H9 (cell line): ENCODE data around the gene CLCNKA. TPM values are rescaled to one million over a fixed set of nuclear protein-coding genes. Genes with fewer than 3 reads are reported as not detected.

Experiments used
- DNase-seq: peaks from one replicate; pipeline ENCODE4 v3.0.0-alpha.2; 2017
- H2AFZ ChIP-seq: one replicate; pipeline ENCODE4 v1.6.1; 2013; ENCODE audit warnings: mild to moderate bottlenecking, low read length, control low read depth, moderate library complexity
- H2AK5ac ChIP-seq: 2 replicates; pipeline ENCODE4 v1.6.1; 2013; ENCODE audit warnings: low read length, control low read depth, mixed read lengths; ENCODE audit not compliant: insufficient read length
- H2BK120ac ChIP-seq: one replicate; pipeline ENCODE4 v1.6.1; 2013; ENCODE audit warnings: low read depth, mild to moderate bottlenecking, low read length, control low read depth, inconsistent platforms; ENCODE audit not compliant: poor library complexity, severe bottlenecking
- H2BK12ac ChIP-seq: 2 replicates; pipeline ENCODE4 v1.6.1; 2013; ENCODE audit warnings: low read length, control low read depth, mixed read lengths, low read depth; ENCODE audit not compliant: insufficient read length
- H2BK15ac ChIP-seq: 2 replicates; pipeline ENCODE4 v1.6.1; 2013; ENCODE audit warnings: low read depth, low read length, control low read depth
- H2BK20ac ChIP-seq: one replicate; pipeline ENCODE4 v1.6.1; 2013; ENCODE audit warnings: low read depth, mild to moderate bottlenecking, low read length, control low read depth, inconsistent platforms; ENCODE audit not compliant: poor library complexity, severe bottlenecking
- H2BK5ac ChIP-seq: 2 replicates; pipeline ENCODE4 v1.6.1; 2013; ENCODE audit warnings: low read length, control low read depth, mixed read lengths; ENCODE audit not compliant: insufficient read length
- H3K14ac ChIP-seq: 2 replicates; pipeline ENCODE4 v1.6.1; 2013; ENCODE audit warnings: low read length, control low read depth; ENCODE audit not compliant: insufficient read depth
- H3K18ac ChIP-seq: 2 replicates; pipeline ENCODE4 v1.6.1; 2013; ENCODE audit warnings: low read depth, mild to moderate bottlenecking, mixed read lengths, low read length, control low read depth; ENCODE audit not compliant: insufficient read length
- H3K23ac ChIP-seq: 2 replicates; pipeline ENCODE4 v1.6.1; 2013; ENCODE audit warnings: low read length, control low read depth, mixed read lengths, low read depth; ENCODE audit not compliant: insufficient read length
- H3K23me2 ChIP-seq: 2 replicates; pipeline ENCODE4 v1.6.1; 2013; ENCODE audit warnings: low read depth, mild to moderate bottlenecking, mixed read lengths, low read length, control low read depth; ENCODE audit not compliant: insufficient read length, poor library complexity, severe bottlenecking
- H3K27ac ChIP-seq: 2 replicates; pipeline ENCODE4 v1.5.1; 2013; ENCODE audit warnings: low read length, control low read depth, mixed read lengths, low read depth; ENCODE audit not compliant: insufficient read length
- H3K27me3 ChIP-seq: 2 replicates; pipeline ENCODE4 v1.6.1; 2013; ENCODE audit warnings: low read length, control low read depth, inconsistent platforms; ENCODE audit not compliant: insufficient read depth
- H3K4ac ChIP-seq: 2 replicates; pipeline ENCODE4 v1.6.1; 2013; ENCODE audit warnings: low read depth, mild to moderate bottlenecking, control low read depth, inconsistent platforms, low read length, moderate library complexity
- H3K4me1 ChIP-seq: 2 replicates; pipeline ENCODE4 v1.6.1; 2013; ENCODE audit warnings: low read length, control low read depth, inconsistent platforms; ENCODE audit not compliant: insufficient read depth
- H3K4me2 ChIP-seq: 2 replicates; pipeline ENCODE4 v1.6.1; 2013; ENCODE audit warnings: low read length, control low read depth, mixed read lengths; ENCODE audit not compliant: insufficient read length, insufficient read depth
- H3K56ac ChIP-seq: 2 replicates; pipeline ENCODE4 v1.6.1; 2013; ENCODE audit warnings: low read depth, mild to moderate bottlenecking, mixed read lengths, low read length, control low read depth; ENCODE audit not compliant: insufficient read length
- H3K79me1 ChIP-seq: 2 replicates; pipeline ENCODE4 v1.6.1; 2013; ENCODE audit warnings: low read depth, mild to moderate bottlenecking, moderate library complexity, low read length, control low read depth, inconsistent platforms; ENCODE audit not compliant: insufficient read depth, poor library complexity, severe bottlenecking
- H3K79me2 ChIP-seq: 2 replicates; pipeline ENCODE4 v1.6.1; 2013; ENCODE audit warnings: low read length, control low read depth, inconsistent platforms; ENCODE audit not compliant: insufficient read depth
- H3K9ac ChIP-seq: 2 replicates; pipeline ENCODE4 v1.6.1; 2013; ENCODE audit warnings: low read length, control low read depth, mixed read lengths; ENCODE audit not compliant: insufficient read length; ENCODE audit errors: extremely low read depth
- H3K9me3 ChIP-seq: one replicate; pipeline ENCODE4 v1.6.1; 2013; ENCODE audit warnings: low read depth, low read length, inconsistent platforms; ENCODE audit not compliant: control insufficient read depth
- H3T11ph ChIP-seq: one replicate; pipeline ENCODE4 v1.6.1; 2013; ENCODE audit warnings: mild to moderate bottlenecking, low read length, control low read depth, inconsistent platforms
- H4K20me1 ChIP-seq: one replicate; pipeline ENCODE4 v1.6.1; 2013; ENCODE audit not compliant: control insufficient read depth, insufficient read length, insufficient read depth
- H4K5ac ChIP-seq: 2 replicates; pipeline ENCODE4 v1.6.1; 2013; ENCODE audit warnings: low read depth, mild to moderate bottlenecking, mixed read lengths, low read length, control low read depth; ENCODE audit not compliant: insufficient read length
- H4K8ac ChIP-seq: replicated peaks from 2 replicates; pipeline ENCODE4 v1.6.1; 2013; ENCODE audit warnings: low read length, control low read depth, mixed read lengths, low read depth; ENCODE audit not compliant: insufficient read length
- H4K91ac ChIP-seq: 2 replicates; pipeline ENCODE4 v1.6.1; 2013; ENCODE audit warnings: low read depth, mild to moderate bottlenecking, moderate library complexity, mixed read lengths, low read length, control low read depth; ENCODE audit not compliant: insufficient read length
- H3K27ac Mint-ChIP-seq, 3 experiments: 2 replicates in 2 of 3; 3 replicates in 1 of 3; pipeline ENCODE4 v1.8.0; 2020 to 2021; ENCODE audit warnings: mixed read lengths in 3 of 3, mild to moderate bottlenecking in 1 of 3, moderate library complexity in 1 of 3
- H3K27me3 Mint-ChIP-seq: 2 replicates; pipeline ENCODE4 v1.8.0; 2021; ENCODE audit warnings: low read depth, mild to moderate bottlenecking, moderate library complexity, mixed read lengths
- H3K36me3 Mint-ChIP-seq, 3 experiments: 2 replicates in 2 of 3; 3 replicates in 1 of 3; pipeline ENCODE4 v1.8.0; 2020 to 2021; ENCODE audit warnings: low read depth in 3 of 3, mixed read lengths in 3 of 3; ENCODE audit not compliant: insufficient read depth in 1 of 3
- H3K4me1 Mint-ChIP-seq, 2 experiments: 2 replicates each; pipeline ENCODE4 v1.8.0; 2020; ENCODE audit warnings: mixed read lengths in 2 of 2
- H3K4me3 Mint-ChIP-seq, 2 experiments: 2 replicates in 1 of 2; 3 replicates in 1 of 2; pipeline ENCODE4 v1.8.0; 2020 to 2021; ENCODE audit warnings: mild to moderate bottlenecking in 2 of 2, mixed read lengths in 2 of 2, moderate library complexity in 1 of 2
- H3K9me3 Mint-ChIP-seq, 2 experiments: 2 replicates in 1 of 2; 3 replicates in 1 of 2; pipeline ENCODE4 v1.8.0; 2020; ENCODE audit warnings: mild to moderate bottlenecking in 2 of 2, mixed read lengths in 2 of 2, moderate library complexity in 1 of 2
- WGBS: extraction: QIAGEN DNeasy Blood & Tissue Kit; methylation state at CpG from one replicate; pipeline ENCODE4 v1.1.7; 2013; ENCODE audit warnings: missing lambda C conversion rate, low lambda C conversion rate, mixed read lengths; ENCODE audit not compliant: insufficient read length; ENCODE audit errors: extremely low coverage; 5-methylcytosine and 5-hydroxymethylcytosine counted together
- total RNA-seq: library from RNA; stranded (reverse); gene quantifications from 2 replicates; pipeline ENCODE4 v1.2.1, GENCODE V29; 2021
- TF ChIP-seq, protein P1 (sequence below): fragments of 200-600 bp; sonication (generic); conservative IDR thresholded peaks from 3 replicates; pipeline ENCODE4 v1.8.0; 2021; ENCODE audit warnings: antibody characterized with exemption, mild to moderate bottlenecking

Gene CLCNKA
- total RNA-seq, 1 experiment from 2014 or later: 0.98 TPM

DNA sequence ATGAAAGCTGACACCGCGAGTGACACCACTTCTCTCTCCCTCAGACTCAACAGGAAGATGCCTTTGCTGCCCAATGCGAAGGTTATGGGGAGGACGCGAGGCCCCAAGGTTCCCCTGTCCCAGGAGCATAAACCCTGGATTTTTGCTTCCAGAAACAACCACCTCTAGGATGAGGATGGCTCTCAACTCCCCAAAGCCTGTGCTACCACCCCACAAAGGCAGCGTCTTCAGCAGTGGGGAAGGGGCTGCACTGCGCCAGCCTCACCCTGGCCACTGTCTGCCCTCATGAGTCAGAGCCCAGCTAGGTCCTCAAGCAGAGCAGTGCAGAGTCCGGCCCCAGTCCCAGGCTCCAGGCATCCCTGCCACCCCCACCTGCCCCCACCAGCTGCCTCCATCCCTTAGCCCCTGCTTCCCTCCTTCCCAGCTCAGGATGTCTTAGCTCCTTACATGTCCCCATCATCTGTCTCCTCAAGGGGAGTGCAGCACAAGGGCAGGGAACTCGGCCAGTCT, 24.7 kb upstream of the CLCNKA start:
- Histone ChIP-seq H2AK5ac (no peak overlapping the region), H3K79me1 (no peaks in the 10 kb centered on the region), H2AFZ (no peak overlapping the region), H3K23ac (no peak overlapping the region), H2BK12ac (no peak overlapping the region), H3K9me3 (no peaks in the 10 kb centered on the region), H3K23me2 (no peaks in the 10 kb centered on the region), H4K5ac (no peak overlapping the region), H4K91ac (no peak overlapping the region), H3K56ac (no peak overlapping the region), H3K27me3 (no peaks in the 10 kb centered on the region), H4K8ac (no peak overlapping the region), H4K20me1 (no peaks in the 10 kb centered on the region), H3K79me2 (no peaks in the 10 kb centered on the region), H3K14ac (no peak overlapping the region), H3K4ac (no peak overlapping the region), H3K27ac (no peak overlapping the region), H2BK5ac (no peak overlapping the region), H3T11ph (no peak overlapping the region), H2BK120ac (no peak overlapping the region), H3K4me2 (no peak overlapping the region), H2BK20ac (no peak overlapping the region), H3K4me1 (no peaks in the 10 kb centered on the region), H2BK15ac (no peak overlapping the region), H3K18ac (no peak overlapping the region), H3K9ac (no peak overlapping the region)
- no peaks in the 10 kb centered on the region for H3K4me1 Mint-ChIP-seq
- H3K9me3 Mint-ChIP-seq: no peaks in the 10 kb centered on the region
- no peak for DNase-seq
- no peaks in the 10 kb centered on the region for H3K36me3 Mint-ChIP-seq
- H3K27me3 Mint-ChIP-seq: peaks cover 27% of the 10 kb centered on the region
- no peak overlapping the region for H3K27ac Mint-ChIP-seq
- whole genome bisulfite sequencing: no CpG with 5 or more reads among the region's 9 CpGs
- TF ChIP-seq, protein P1, sequence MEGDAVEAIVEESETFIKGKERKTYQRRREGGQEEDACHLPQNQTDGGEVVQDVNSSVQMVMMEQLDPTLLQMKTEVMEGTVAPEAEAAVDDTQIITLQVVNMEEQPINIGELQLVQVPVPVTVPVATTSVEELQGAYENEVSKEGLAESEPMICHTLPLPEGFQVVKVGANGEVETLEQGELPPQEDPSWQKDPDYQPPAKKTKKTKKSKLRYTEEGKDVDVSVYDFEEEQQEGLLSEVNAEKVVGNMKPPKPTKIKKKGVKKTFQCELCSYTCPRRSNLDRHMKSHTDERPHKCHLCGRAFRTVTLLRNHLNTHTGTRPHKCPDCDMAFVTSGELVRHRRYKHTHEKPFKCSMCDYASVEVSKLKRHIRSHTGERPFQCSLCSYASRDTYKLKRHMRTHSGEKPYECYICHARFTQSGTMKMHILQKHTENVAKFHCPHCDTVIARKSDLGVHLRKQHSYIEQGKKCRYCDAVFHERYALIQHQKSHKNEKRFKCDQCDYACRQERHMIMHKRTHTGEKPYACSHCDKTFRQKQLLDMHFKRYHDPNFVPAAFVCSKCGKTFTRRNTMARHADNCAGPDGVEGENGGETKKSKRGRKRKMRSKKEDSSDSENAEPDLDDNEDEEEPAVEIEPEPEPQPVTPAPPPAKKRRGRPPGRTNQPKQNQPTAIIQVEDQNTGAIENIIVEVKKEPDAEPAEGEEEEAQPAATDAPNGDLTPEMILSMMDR: no peak
- H3K4me3 Mint-ChIP-seq: no peak overlapping the region
